ENCODE measurements around the gene ACSL5.

GRCh38 chr10:112395809-112396530 lies 22.1 kb downstream of the ACSL5 start:
- no peak for TF ChIP-seq CTCF (IDR thresholded peaks at IDR 0.05)
- TF ChIP-seq POLR2A (IDR thresholded peaks at IDR 0.05), result no peak

Data from prostate gland (tissue), 2 donors.